ENCODE data around the gene SIRT6. TPM values are rescaled to one million over a fixed set of nuclear protein-coding genes. Genes with fewer than 3 reads are reported as not detected.
A peak's percentile ranks its signal among the peaks of the same experiment; 100 is the strongest.

Gene SIRT6
- total RNA-seq, 1 experiment from 2014 or later = 33.2 TPM

GRCh38 chr19:4173479-4174212, 8.7 kb downstream of the SIRT6 start:
- ChIA-PET CTCF (no interaction called here), POLR2A (interaction anchor here (0.6 kb wide), 1 partner anchor 9 kb away, joined by 3 read pairs; no protein-coding TSS in a partner anchor)
- no peaks in the 10 kb centered on the region for H3K4me1 Mint-ChIP-seq (ENCODE audit: insufficient read depth, unreplicated experiment)
- BruUV-seq (replicated peaks) = no TSS peak
- intact Hi-C loops (cut with micrococcal nuclease) = no loop called here
- no peak for TF ChIP-seq CTCF (IDR thresholded peaks at IDR 0.05; ENCODE audit: unreplicated experiment)
- no peak overlapping the region for H3K27ac Mint-ChIP-seq (ENCODE audit: low read depth, unreplicated experiment)
- peaks cover 8% of the 10 kb centered on the region for H3K36me3 Mint-ChIP-seq (ENCODE audit: insufficient read depth, unreplicated experiment)
- H3K4me3 Mint-ChIP-seq (ENCODE audit: unreplicated experiment) = no peak overlapping the region
- no peak for DNase-seq (ENCODE audit: unreplicated experiment)
- H3K9me3 Mint-ChIP-seq (ENCODE audit: unreplicated experiment) = no peaks in the 10 kb centered on the region
- peaks cover 21% of the 10 kb centered on the region for H3K27me3 Mint-ChIP-seq (ENCODE audit: insufficient read depth, unreplicated experiment)

- no TSS peak for BruUV-seq (replicated peaks)
- DNase-seq (ENCODE audit: unreplicated experiment) = peak; percentile 41
- ChIA-PET POLR2A (no interaction called here), CTCF (no interaction called here)
- H3K9me3 Mint-ChIP-seq (ENCODE audit: unreplicated experiment) = no peaks in the 10 kb centered on the region
- peaks cover 28% of the 10 kb centered on the region for H3K27me3 Mint-ChIP-seq (ENCODE audit: insufficient read depth, unreplicated experiment)
- no peak overlapping the region for H3K27ac Mint-ChIP-seq (ENCODE audit: low read depth, unreplicated experiment)
- H3K36me3 Mint-ChIP-seq (ENCODE audit: insufficient read depth, unreplicated experiment) = peaks cover 2% of the 10 kb centered on the region
- no peak for TF ChIP-seq CTCF (IDR thresholded peaks at IDR 0.05; ENCODE audit: unreplicated experiment)
- intact Hi-C loops (cut with micrococcal nuclease) = no loop called here
- H3K4me3 Mint-ChIP-seq (ENCODE audit: unreplicated experiment) = no peak overlapping the region
- no peaks in the 10 kb centered on the region for H3K4me1 Mint-ChIP-seq (ENCODE audit: insufficient read depth, unreplicated experiment)
Measured at GRCh38 chr19:4172861-4173473, 9.4 kb downstream of the SIRT6 start.

- TF ChIP-seq CTCF (IDR thresholded peaks at IDR 0.05; ENCODE audit: unreplicated experiment) = no peak
- ChIA-PET POLR2A (interaction anchor here (0.6 kb wide), 1 partner anchor 182 kb away, joined by 3 read pairs; no protein-coding TSS in a partner anchor), CTCF (interaction anchor here (0.6 kb wide), 1 partner anchor 172 kb away, joined by 3 read pairs; no protein-coding TSS in a partner anchor)
- H3K4me1 Mint-ChIP-seq (ENCODE audit: insufficient read depth, unreplicated experiment) = no peaks in the 10 kb centered on the region
- no peaks in the 10 kb centered on the region for H3K9me3 Mint-ChIP-seq (ENCODE audit: unreplicated experiment)
- intact Hi-C loops (cut with micrococcal nuclease) = no loop called here
- peaks cover 41% of the 10 kb centered on the region for H3K27me3 Mint-ChIP-seq (ENCODE audit: insufficient read depth, unreplicated experiment)
- no peak overlapping the region for H3K27ac Mint-ChIP-seq (ENCODE audit: low read depth, unreplicated experiment)
- H3K4me3 Mint-ChIP-seq (ENCODE audit: unreplicated experiment) = no peak overlapping the region
- no peaks in the 10 kb centered on the region for H3K36me3 Mint-ChIP-seq (ENCODE audit: insufficient read depth, unreplicated experiment)
- BruUV-seq (replicated peaks) = no TSS peak
- no peak for DNase-seq (ENCODE audit: unreplicated experiment)
Measured at GRCh38 chr19:4171676-4172075, 10.7 kb downstream of the SIRT6 start.

GRCh38 chr19:4164262-4164661, 18.1 kb downstream of the SIRT6 start:
- no TSS peak for BruUV-seq (replicated peaks)
- ChIA-PET POLR2A (no interaction called here), CTCF (interaction anchor here (0.6 to 1.0 kb wide), 2 partner anchors 25 to 336 kb away, joined by 3 read pairs; no protein-coding TSS in a partner anchor)
- DNase-seq (ENCODE audit: unreplicated experiment) = no peak
- intact Hi-C loops (cut with micrococcal nuclease) = no loop called here
- Mint-ChIP-seq H3K4me1 (ENCODE audit: insufficient read depth, unreplicated experiment) (no peaks in the 10 kb centered on the region), H3K9me3 (ENCODE audit: unreplicated experiment) (no peaks in the 10 kb centered on the region), H3K27ac (ENCODE audit: low read depth, unreplicated experiment) (no peak overlapping the region), H3K36me3 (ENCODE audit: insufficient read depth, unreplicated experiment) (no peaks in the 10 kb centered on the region), H3K4me3 (ENCODE audit: unreplicated experiment) (no peak overlapping the region), H3K27me3 (ENCODE audit: insufficient read depth, unreplicated experiment) (peaks cover 29% of the 10 kb centered on the region)
- TF ChIP-seq CTCF (IDR thresholded peaks at IDR 0.05; ENCODE audit: unreplicated experiment) = no peak

Measured in MCF 10A (cell line).